ENCODE measurements around the gene PSMD1.

GRCh38 chr2:231168460-231169139 is 111.9 kb downstream of the PSMD1 start:
- TF ChIP-seq CTCF (IDR thresholded peaks at IDR 0.05) = no peak
- TF ChIP-seq POLR2AphosphoS5 (IDR thresholded peaks at IDR 0.05) = no peak
- no peak for TF ChIP-seq POLR2A (IDR thresholded peaks at IDR 0.05)

Measured in prostate gland (tissue), 2 donors.